Stimulated activated CD8-positive, alpha-beta memory T cell treated with anti-CD3 and anti-CD28 coated beads, Interleukin-15, amount 100 ng/mL, for 24 hours (primary cell): ENCODE results near the gene ATAD3C.
"Not testable (repeated sequence)": the region's sequence is repeated elsewhere in the genome, so short reads cannot be mapped to it uniquely, and the experiment has no call there.

Source experiments
- DNase-seq: peaks from one replicate; pipeline ENCODE4 v3.0.0-alpha.2; 2020; ENCODE audit warnings: low read depth

ATAD3C gene

DNA sequence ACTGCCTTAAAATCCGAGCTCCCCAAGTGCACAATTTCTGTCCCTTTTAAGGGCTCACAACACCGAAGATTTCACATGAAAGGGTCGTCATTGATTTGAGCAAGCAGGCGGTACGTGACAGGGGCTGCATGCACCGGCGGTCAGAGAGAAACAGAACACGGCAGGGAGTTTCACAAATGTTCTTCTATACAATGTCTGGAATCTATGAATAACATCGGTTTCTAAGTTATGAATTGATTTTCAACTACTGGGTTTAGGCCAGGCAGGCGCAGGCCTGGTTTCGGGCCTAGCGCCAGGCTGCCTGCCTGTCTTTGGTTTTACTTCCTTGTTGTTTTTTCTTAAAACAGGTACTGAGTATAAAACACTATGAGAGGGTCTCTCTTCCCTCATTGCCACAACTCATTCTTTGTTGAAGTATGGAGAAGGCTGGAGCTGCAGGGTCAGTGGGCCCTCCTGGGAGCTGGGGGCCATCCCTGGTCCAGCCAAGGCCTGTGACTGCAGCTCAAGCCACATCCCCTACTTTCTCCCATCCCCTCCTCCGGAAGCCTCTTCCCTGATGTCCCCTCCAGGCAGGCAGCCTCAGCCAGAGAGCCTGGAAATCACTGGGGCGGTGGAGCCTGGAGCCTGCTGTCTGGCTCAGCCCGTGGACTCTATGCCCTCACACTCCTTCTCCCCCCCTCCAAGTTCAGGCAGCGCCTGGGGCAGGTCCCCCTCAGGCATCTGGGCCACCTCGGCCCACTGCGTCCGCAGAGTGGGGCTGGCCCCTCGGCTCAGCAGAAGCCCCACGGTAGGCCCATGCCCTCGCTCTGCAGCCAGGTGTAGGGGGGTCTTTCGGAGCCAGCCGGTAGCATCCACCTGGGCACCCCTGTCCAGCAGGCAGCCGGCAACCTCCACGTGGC is 30.8 kb upstream of the ATAD3C start:
- no peak for DNase-seq

- DNase-seq = no peak
Measured at GRCh38 chr1:1419363-1419812, 30.1 kb upstream of the ATAD3C start.

DNA sequence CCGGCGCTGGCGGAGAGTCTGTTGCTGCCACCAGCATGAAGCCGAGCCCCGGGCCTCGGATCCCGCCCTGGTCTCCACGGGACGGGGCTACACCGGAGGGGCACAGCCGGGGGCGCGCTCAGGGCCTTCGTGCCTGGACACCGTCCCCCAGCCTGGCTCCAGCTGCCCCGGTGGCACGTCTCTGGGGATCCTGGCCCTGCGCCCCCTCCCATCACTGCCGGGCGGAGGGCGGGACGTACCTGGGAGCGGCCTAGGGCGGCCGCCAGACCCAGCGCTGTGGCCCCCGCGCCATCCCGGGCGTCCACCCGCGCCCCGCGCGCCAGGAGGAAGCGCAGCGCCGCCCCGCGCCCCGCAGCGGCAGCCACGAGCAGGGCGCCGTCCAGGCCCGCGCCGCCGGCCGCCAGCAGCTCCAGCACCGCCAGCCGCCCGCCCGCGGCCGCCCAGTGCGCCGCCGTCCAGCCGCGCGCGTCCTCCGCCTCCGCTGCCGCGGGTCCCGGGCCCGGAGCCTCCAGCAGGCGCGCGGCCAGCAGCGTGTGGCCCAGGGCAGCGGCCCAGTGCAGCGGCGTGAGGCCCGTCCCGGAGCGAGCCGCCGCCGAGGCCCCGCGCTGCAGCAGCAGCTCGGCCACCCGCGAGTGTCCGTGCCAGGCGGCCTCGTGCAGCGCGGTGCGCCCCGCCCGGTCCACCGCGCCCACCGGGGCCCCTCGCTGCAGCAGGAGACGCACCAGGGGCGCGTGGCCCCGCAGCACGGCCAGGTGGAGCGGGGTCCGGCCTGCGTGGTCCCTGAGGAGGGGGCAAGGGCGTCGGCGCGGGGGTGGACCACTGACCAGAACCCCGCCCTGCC is 29.5 kb upstream of the ATAD3C start:
- no peak for DNase-seq

DNA sequence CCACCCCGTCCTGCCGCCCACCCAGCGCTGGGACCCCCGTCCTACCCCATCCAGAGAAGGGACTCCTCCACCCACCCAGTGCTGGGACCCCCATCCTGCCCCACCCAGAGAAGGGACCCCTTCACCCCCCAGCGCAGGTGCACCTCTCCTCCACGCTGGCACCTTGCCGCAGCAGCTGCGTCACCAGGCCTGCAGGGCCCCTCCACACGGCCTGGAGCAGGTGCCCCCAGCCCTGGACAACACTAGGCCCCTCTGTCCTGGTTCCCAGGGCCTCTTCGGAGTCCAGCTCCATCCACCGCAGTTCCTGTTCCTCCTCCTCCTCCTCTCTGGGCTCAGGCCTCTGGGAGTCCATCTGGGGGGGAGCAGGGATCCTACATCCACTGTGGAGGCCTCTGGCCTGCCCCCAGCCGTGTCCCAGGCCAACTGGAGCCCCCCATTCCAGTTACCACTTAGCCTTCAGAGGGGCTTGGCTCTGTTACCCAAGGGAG is 28.8 kb upstream of the ATAD3C start:
- DNase-seq = no peak

DNA sequence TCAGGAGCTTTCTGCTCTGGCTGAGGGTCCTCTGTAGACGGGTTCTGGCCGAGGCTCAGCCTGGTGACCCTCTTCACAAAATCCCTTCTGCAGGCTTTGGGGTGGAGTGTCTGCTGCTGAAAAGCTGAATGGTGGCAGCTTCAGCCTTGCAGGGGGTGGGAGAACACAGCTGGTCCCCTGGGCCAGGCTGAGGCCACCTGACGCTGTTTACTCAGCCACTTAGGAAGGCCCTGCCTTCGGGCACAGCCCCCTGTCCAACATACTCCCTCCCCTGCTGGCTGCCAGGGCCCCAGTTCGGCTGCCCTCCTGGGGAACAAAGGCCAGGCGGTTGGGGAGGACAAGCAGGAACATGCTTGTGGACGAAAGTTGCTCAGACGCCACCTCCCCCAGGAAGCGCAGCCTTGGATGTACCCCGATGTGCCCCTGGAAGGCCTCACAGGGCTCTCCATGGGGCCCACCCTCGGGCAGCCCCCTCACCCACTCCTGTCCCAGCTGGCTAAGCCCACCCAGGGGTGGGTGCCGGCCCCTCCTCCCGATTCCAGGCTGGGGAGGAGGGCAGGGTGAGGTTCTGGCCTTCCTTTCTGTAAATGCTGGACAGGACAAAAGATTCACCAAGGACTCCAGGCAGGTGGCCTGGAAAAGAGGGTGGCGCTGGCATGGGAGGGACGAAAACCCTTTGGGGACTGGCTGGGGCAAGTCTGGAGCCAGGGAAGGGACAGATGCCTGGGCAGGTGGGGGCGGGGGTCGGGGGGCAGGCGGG is 28.2 kb upstream of the ATAD3C start, which contains the start of gene ANKRD65:
ANKRD65 (minus strand) TSS at position 130 of the 760 bp plus-strand sequence. CDS start 271 bp downstream, outside the sequence.
- no peak for DNase-seq

- DNase-seq = no peak
Measured at GRCh38 chr1:1421907-1422464, 27.5 kb upstream of the ATAD3C start.

DNA sequence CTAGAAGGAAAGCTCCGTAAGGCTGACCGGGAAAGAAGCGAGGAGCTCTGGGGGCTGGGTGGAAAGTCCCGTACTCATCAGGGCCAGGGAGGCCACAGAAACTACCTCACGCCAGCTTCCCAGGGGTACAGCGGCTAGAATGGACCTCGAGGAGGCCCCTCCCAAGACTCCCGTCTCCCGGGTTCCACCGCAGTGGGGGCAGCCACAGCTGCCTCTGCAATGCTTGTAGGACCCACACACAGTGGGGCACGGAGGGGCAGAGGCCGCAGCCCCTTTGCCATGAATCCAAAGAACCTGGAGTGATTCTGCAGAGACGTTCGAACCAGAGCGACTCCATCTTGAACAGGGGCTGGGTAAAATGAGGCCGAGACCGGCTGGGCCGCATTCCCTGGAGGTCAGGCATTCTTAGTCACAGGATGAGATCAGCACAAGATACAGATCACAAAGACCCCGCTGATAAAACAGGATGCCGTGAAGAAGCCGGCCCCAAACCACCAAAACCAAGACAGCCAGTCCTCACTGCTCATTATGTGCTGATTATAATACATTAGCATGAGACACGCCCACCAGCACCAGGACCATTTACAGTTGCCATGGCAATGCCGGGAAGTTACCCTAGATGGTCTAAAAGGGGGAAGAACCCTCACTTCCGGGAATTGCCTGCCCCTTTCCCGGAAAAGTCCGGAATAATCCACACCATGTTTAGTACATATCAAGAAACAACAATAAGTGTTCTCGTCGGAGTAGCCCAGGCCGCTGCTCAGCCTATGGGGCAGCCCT is 26.8 kb upstream of the ATAD3C start:
- no peak for DNase-seq

DNA sequence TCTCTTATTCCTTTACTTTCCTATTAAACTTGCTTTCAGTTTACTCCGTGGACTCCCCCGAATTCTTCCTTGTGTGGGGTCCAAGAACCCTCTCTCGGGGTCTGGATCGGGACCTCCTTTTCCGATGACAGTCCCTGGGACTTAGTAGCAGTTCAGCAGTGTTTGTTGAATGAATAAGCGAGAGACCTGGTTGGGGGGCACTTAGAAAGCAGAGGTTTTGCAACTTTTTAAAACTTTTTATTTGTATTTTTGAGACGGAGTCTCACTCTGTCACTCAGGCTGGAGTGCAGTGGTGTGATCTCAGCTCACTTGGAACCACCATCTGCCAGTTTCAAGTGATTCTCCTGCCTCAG is 26.3 kb upstream of the ATAD3C start:
- DNase-seq = no peak

DNA sequence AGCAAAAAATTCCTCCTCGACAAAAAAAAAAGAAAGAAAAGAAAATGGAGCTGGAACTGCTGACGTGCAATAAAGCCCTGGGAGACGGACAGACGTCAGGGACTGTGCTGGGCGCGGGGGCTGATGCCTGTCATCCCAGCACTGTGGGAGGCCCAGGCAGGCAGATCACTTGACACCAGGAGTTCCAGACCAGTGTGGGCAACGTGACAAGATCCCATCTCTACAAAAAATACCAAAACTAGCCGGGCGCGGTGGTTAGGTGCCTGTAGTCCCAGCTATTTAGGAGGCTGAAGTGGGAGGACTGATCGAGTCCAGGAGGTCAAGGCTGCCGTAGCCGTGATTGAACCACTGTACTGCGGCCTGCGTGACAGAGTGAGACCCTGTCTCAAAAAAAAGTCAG is 24.8 kb upstream of the ATAD3C start:
- no peak for DNase-seq

DNA sequence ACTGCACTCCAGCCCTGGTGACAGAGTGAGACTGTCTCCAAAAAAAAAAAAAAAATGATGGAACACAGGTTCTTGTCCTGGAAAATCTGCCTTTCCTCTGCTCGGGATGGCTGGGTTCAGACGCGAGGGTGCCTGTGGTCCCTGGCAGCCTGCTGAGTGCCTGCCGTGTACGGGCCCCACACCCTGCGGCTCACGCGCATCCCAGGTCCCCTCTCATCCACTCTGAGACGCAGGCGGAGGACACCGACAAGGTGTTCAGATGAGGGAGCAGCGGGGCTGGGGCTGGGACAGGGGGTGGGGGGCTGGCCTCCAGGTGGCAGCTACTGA is 24.1 kb upstream of the ATAD3C start:
- no peak for DNase-seq

- no peak for DNase-seq
Measured at GRCh38 chr1:1425753-1426495, 23.6 kb upstream of the ATAD3C start.

GRCh38 chr1:1426496-1427105 is 22.9 kb upstream of the ATAD3C start:
- no peak for DNase-seq

GRCh38 chr1:1427106-1427819 is 22.2 kb upstream of the ATAD3C start:
- DNase-seq = no peak

DNA sequence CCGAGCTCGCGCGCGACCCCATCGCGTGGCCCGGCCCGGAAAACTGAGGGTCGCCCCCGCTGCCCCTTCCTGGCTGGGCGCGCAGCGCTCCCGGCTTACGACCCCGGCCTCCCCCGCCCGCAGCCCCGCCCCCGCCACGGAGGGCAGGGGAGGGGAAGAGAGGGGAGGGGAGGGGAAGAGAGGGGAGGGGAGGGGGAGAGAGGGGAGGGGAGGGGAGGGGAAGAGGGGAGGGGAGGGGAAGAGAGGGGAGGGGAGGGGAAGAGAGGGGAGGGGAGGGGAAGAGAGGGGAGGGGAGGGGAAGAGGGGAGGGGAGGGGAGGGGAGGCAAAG is 21.7 kb upstream of the ATAD3C start:
- no peak for DNase-seq

- DNase-seq = no peak
Measured at GRCh38 chr1:1428174-1428573, 21.3 kb upstream of the ATAD3C start.

- DNase-seq = not testable (repeated sequence)
Measured at GRCh38 chr1:1428967-1429366, 20.5 kb upstream of the ATAD3C start.

- no peak for DNase-seq
Measured at GRCh38 chr1:1429671-1430073, 19.8 kb upstream of the ATAD3C start.

DNA sequence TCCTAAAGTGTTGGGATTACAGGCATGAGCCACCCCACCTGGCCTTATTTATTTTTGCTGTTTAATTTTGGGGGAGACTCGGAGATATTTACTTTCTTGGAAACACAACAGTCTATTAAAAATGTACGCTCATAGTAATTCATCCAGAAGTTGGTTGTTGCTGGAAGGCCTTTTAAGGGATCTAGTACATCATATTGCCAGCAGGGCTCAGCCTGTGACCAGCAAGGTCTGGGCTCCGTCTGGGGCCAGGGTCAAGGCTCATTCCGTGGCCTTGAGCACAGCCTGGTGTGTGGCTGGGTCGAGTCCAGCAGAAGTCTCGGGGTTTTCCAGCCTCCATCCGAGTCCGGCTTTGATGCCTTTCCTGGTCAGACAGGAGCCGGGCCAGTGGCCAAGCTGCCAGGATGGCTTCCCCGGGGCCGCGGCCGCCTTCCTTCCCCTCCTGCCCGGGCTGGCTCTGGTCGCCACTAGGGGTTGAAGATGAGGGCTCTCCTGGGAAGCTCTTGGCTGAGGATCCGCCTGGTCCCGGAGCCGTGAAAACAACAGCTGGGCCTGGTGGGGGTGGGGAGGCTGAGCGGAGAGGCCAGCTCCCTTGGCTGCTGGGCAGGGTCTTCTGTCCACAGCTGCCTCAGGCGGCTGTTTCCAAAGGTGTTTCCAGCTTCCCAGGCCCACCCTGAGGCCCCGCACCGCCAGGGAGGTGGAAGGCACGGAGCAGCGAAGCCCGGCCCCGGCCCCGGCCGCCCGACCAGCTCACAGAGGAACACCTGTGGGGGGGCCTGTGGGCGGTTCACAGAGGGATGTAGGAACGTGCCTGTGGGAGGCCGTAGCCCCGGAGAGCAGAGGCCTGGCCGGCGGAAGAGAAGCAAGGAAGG is 19.1 kb upstream of the ATAD3C start:
- no peak for DNase-seq
